B cell (primary cell): ENCODE results near the gene AP2S1. TPM values are rescaled to one million over a fixed set of nuclear protein-coding genes. Genes with fewer than 3 reads are reported as not detected.

ENCODE experiments used
- ATAC-seq: fragments of 200-7000 bp; cut with Tn5 transposase; one replicate; pipeline ENCODE4 v1.10.0; 2021; ENCODE audit warnings: low read depth, mild to moderate bottlenecking, moderate number of reproducible peaks, moderate library complexity
- CTCF ChIA-PET: fragments of 350-600 bp; sonication (Branson Sonifier 250); formaldehyde crosslinking; loops from one replicate; lab custom pipeline; 2021; ENCODE audit warnings: antibody characterized with exemption, inconsistent platforms; lab: Charles Lee
- POLR2A ChIA-PET: fragments of 350-600 bp; sonication (Branson Sonifier 250); formaldehyde crosslinking; loops from one replicate; lab custom pipeline; 2021; ENCODE audit warnings: antibody characterized with exemption; lab: Charles Lee
- DNase-seq: peaks from one replicate; pipeline ENCODE4 v3.0.0; 2013
- H2AFZ ChIP-seq: 2 replicates; pipeline ENCODE4 v1.6.1; 2012; ENCODE audit warnings: mild to moderate bottlenecking, low read depth, low read length; ENCODE audit not compliant: insufficient read depth, poor library complexity, severe bottlenecking
- H3K27ac ChIP-seq, 2 donors: 1 replicate in 1 of 2; 2 replicates in 1 of 2; pipeline ENCODE4 v1.5.1; 2012 to 2013; ENCODE audit warnings: low read length in 2 of 2, mild to moderate bottlenecking in 2 of 2, moderate library complexity in 1 of 2
- H3K27me3 ChIP-seq, 4 experiments: fragments of 200-600 bp in 1 of 4; sonication (generic) in 1 of 4; replicated peaks in 1 of 4; 1 replicate in 2 of 4; 2 replicates in 2 of 4; pipeline versions ENCODE4 v1.6.1 to v1.7.0; 2013 to 2016; ENCODE audit warnings: low read length in 3 of 4, mild to moderate bottlenecking in 2 of 4, mixed read lengths in 1 of 4, moderate library complexity in 1 of 4; ENCODE audit not compliant: insufficient read depth in 4 of 4, control insufficient read depth in 3 of 4; ENCODE audit errors: control extremely low read depth in 1 of 4
- H3K36me3 ChIP-seq, 2 experiments: replicated peaks in 1 of 2; 1 replicate in 1 of 2; 2 replicates in 1 of 2; pipeline versions ENCODE4 v1.6.1 to v1.7.1; 2013; ENCODE audit warnings: low read length in 1 of 2; ENCODE audit not compliant: insufficient read depth in 2 of 2, control insufficient read depth in 1 of 2; ENCODE audit errors: control extremely low read depth in 1 of 2, extremely low read depth in 1 of 2
- H3K4me1 ChIP-seq, 2 donors: fragments of 200-600 bp in 1 of 2; sonication (generic) in 1 of 2; 1 replicate in 1 of 2; 2 replicates in 1 of 2; pipeline versions ENCODE4 v1.5.1 to v1.6.1; 2013 to 2017; ENCODE audit warnings: low read length in 2 of 2; ENCODE audit not compliant: control insufficient read depth in 2 of 2, insufficient read depth in 2 of 2
- H3K4me2 ChIP-seq: replicated peaks from 2 replicates; pipeline ENCODE3; 2012; ENCODE audit warnings: mild to moderate bottlenecking, low read depth, low read length; ENCODE audit not compliant: poor library complexity, severe bottlenecking
- H3K4me3 ChIP-seq, 5 experiments: fragments of 200-600 bp in 1 of 5; sonication (generic) in 1 of 5; 1 replicate in 3 of 5; 2 replicates in 2 of 5; pipeline versions ENCODE4 v1.5.1 to v1.7.0; 2011 to 2016; ENCODE audit warnings: low read length in 4 of 5, mild to moderate bottlenecking in 4 of 5, low read depth in 2 of 5, control low read depth in 1 of 5, moderate library complexity in 1 of 5; ENCODE audit not compliant: insufficient read depth in 1 of 5; ENCODE audit errors: control extremely low read depth in 1 of 5, extremely low read depth in 1 of 5
- H3K79me2 ChIP-seq: fragments of 200-600 bp; sonication (generic); one replicate; pipeline ENCODE4 v1.6.0; 2016; ENCODE audit warnings: low read length; ENCODE audit not compliant: control insufficient read depth, insufficient read depth
- H3K9ac ChIP-seq: fragments of 200-600 bp; sonication (generic); 2 replicates; pipeline ENCODE4 v1.6.1; 2017; ENCODE audit warnings: mild to moderate bottlenecking, low read length, moderate library complexity
- H3K9me3 ChIP-seq, 3 donors: one replicate each; pipeline versions ENCODE4 v1.6.1 to v1.7.1; 2013; ENCODE audit warnings: low read length in 2 of 3; ENCODE audit not compliant: control insufficient read depth in 2 of 3, insufficient read depth in 1 of 3; ENCODE audit errors: control extremely low read depth in 1 of 3
- H4K20me1 ChIP-seq: 2 replicates; pipeline ENCODE4 v1.6.0; 2012; ENCODE audit warnings: mild to moderate bottlenecking, low read length; ENCODE audit not compliant: insufficient read depth, control insufficient read depth, poor library complexity, severe bottlenecking
- H3K27ac Mint-ChIP-seq: one replicate; pipeline ENCODE4 v1.8.0; 2021; ENCODE audit warnings: mixed read lengths
- H3K27me3 Mint-ChIP-seq: one replicate; pipeline ENCODE4 v1.8.0; 2021; ENCODE audit warnings: mixed read lengths
- H3K4me1 Mint-ChIP-seq: one replicate; pipeline ENCODE4 v1.8.0; 2021; ENCODE audit warnings: mixed read lengths
- H3K4me3 Mint-ChIP-seq: one replicate; pipeline ENCODE4 v1.8.0; 2021; ENCODE audit warnings: mixed read lengths
- H3K9me3 Mint-ChIP-seq: one replicate; pipeline ENCODE4 v1.8.0; 2022; ENCODE audit warnings: mixed read lengths; ENCODE audit not compliant: insufficient read depth
- CTCF ChIP-seq: fragments of 200-600 bp; IDR thresholded peaks from one replicate; pipeline ENCODE4 v1.8.0; 2022; ENCODE audit warnings: antibody characterized with exemption, mild to moderate bottlenecking
- EZH2 ChIP-seq: IDR thresholded peaks from 2 replicates; pipeline ENCODE4 v1.6.1; 2012; ENCODE audit warnings: borderline replicate concordance, low read depth, mild to moderate bottlenecking, moderate library complexity, low read length; ENCODE audit not compliant: insufficient read depth, poor library complexity, severe bottlenecking
- WGBS: methylation state at CpG from one replicate; pipeline ENCODE4 v1.1.5; 2013; ENCODE audit warnings: missing lambda C conversion rate; ENCODE audit not compliant: insufficient coverage; 5-methylcytosine and 5-hydroxymethylcytosine counted together
- intact Hi-C: fragments of 100-400 bp; cut with micrococcal nuclease; formaldehyde crosslinking; loops from one replicate; pipeline ENCODE4 v1.10.0; 2022
- polyA plus RNA-seq: library from polyadenylated mRNA; depleted of rRNA; stranded (reverse); fragments of >200 nt; gene quantifications from 2 replicates; pipeline ENCODE4 v1.2.3, GENCODE V29; 2012
- total RNA-seq, 2 donors: library from RNA; stranded (reverse); fragments of 120-200 nt in 1 of 2; gene quantifications; 1 replicate in 1 of 2; 2 replicates in 1 of 2; pipeline versions ENCODE4 v1.2.3 to v1.2.4, GENCODE V29; 2013 to 2022

AP2S1 gene
- total and polyA plus RNA-seq, 2 donors (not counting 1 experiment from before 2014, with no cell fraction given), result 47.2 to 51.3 TPM

GRCh38 chr19:46834984-46835383 is 15.7 kb downstream of the AP2S1 start:
- Mint-ChIP-seq H3K4me3 (no peak overlapping the region), H3K27ac (no peak overlapping the region), H3K4me1 (no peaks in the 10 kb centered on the region), H3K9me3 (no peaks in the 10 kb centered on the region), H3K27me3 (no peaks in the 10 kb centered on the region)
- Histone ChIP-seq H3K27me3 (no peaks in the 10 kb centered on the region), H3K36me3 (peaks cover 0 to 8% of the 10 kb centered on the region in 2 experiments), H3K79me2 (no peaks in the 10 kb centered on the region), H3K27ac (no peak overlapping the region), H3K9ac (no peak overlapping the region), H2AFZ (no peak overlapping the region), H3K4me1 (no peaks in the 10 kb centered on the region), H4K20me1 (no peaks in the 10 kb centered on the region), H3K4me2 (no peak overlapping the region), H3K9me3 (no peaks in the 10 kb centered on the region), H3K4me3 (no peak overlapping the region)
- intact Hi-C loops, result no loop called here
- ChIA-PET CTCF (interaction anchor here (1.1 to 2.2 kb wide), 3 partner anchors 46 to 86 kb away, joined by 3 to 7 read pairs (median 6); partner anchors contain the start of gene SLC1A5), POLR2A (no interaction called here)
- no peak for ATAC-seq
- DNase-seq, result no peak
- no peak for TF ChIP-seq EZH2
- TF ChIP-seq CTCF, result no peak
- 96% methylated on average over 6 of the region's 6 CpGs for WGBS

DNA sequence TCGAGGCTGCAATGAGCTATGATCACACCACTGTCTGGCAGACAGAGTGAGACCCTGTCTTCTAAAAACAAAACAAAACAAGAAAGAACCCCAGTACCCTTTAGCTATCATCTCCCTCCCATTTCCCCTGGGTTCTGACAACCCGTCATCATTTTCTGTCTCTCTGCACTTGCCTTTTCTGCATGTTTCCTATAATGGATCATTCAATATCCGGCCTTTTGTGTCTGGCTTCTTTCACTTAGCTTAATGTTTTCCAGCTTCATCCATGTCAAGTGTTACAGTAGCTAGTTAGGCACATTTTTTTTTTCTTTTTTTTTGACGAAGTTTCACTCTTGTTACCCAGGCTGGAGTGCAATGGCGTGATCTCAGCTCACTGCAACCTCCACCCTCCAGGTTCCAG is 16.5 kb downstream of the AP2S1 start:
- no peak overlapping the region for H3K27ac ChIP-seq
- no peaks in the 10 kb centered on the region for H3K9me3 Mint-ChIP-seq
- H2AFZ ChIP-seq, result no peak overlapping the region
- H3K79me2 ChIP-seq, result no peaks in the 10 kb centered on the region
- H3K4me3 Mint-ChIP-seq, result no peak overlapping the region
- H3K9me3 ChIP-seq, result no peaks in the 10 kb centered on the region
- H3K27me3 ChIP-seq, result no peaks in the 10 kb centered on the region
- POLR2A ChIA-PET, result no interaction called here
- TF ChIP-seq CTCF (no peak), EZH2 (no peak)
- H3K9ac ChIP-seq, result no peak overlapping the region
- no peak for ATAC-seq
- no peaks in the 10 kb centered on the region for H3K4me1 ChIP-seq
- WGBS, result 88% methylated on average over 4 of the region's 5 CpGs
- no peaks in the 10 kb centered on the region for H3K27me3 Mint-ChIP-seq
- H3K4me2 ChIP-seq, result no peak overlapping the region
- no peaks in the 10 kb centered on the region for H4K20me1 ChIP-seq
- H3K4me3 ChIP-seq, result no peak overlapping the region
- no peak for DNase-seq
- H3K27ac Mint-ChIP-seq, result no peak overlapping the region
- H3K4me1 Mint-ChIP-seq, result no peaks in the 10 kb centered on the region
- intact Hi-C loops, result no loop called here
- peaks cover 0 to 8% of the 10 kb centered on the region in 2 experiments for H3K36me3 ChIP-seq
- CTCF ChIA-PET, result interaction anchor here (0.6 to 1.4 kb wide), 5 partner anchors 42 to 85 kb away, joined by 3 to 7 read pairs (median 3); no protein-coding TSS in a partner anchor
